Measurements from ENCODE around the gene ZNF681.

ZNF681 gene

GRCh38 chr19:23758187-23759074 lies at the start of gene ZNF681:
Gene ZNF681 (minus strand): TSS chr19:23758891. CDS start chr19:23758749, 142 bp downstream.
- H3K27me3 Mint-ChIP-seq: no peaks in the 10 kb centered on the region
- peak within 1 kb of the TSS; percentile 95 for H3K4me3 Mint-ChIP-seq
- peaks cover 5% of the 10 kb centered on the region for H3K9me3 Mint-ChIP-seq
- peaks cover 27% of the 10 kb centered on the region for H3K4me1 Mint-ChIP-seq
- peaks cover 12% of the 10 kb centered on the region for H3K36me3 Mint-ChIP-seq
- peak within 1 kb of the TSS; percentile 74 for H3K27ac Mint-ChIP-seq

GRCh38 chr19:23804676-23805075 lies 46.0 kb upstream of the ZNF681 start:
- Mint-ChIP-seq H3K4me3 (no peak overlapping the region), H3K27ac (no peak overlapping the region), H3K36me3 (peaks cover 11% of the 10 kb centered on the region), H3K4me1 (peaks cover 32% of the 10 kb centered on the region), H3K9me3 (no peaks in the 10 kb centered on the region), H3K27me3 (no peaks in the 10 kb centered on the region)

- H3K36me3 Mint-ChIP-seq: peaks cover 6% of the 10 kb centered on the region
- peaks cover 43% of the 10 kb centered on the region for H3K4me1 Mint-ChIP-seq
- no peaks in the 10 kb centered on the region for H3K27me3 Mint-ChIP-seq
- peaks cover 4% of the 10 kb centered on the region for H3K9me3 Mint-ChIP-seq
- H3K27ac Mint-ChIP-seq: peak overlapping the region; percentile 89
- H3K4me3 Mint-ChIP-seq: peak overlapping the region; percentile 60
Observed at GRCh38 chr19:23802290-23802689, 43.6 kb upstream of the ZNF681 start.

- peaks cover 6% of the 10 kb centered on the region for H3K36me3 Mint-ChIP-seq
- peak overlapping the region; percentile 89 for H3K27ac Mint-ChIP-seq
- no peaks in the 10 kb centered on the region for H3K27me3 Mint-ChIP-seq
- peaks cover 4% of the 10 kb centered on the region for H3K9me3 Mint-ChIP-seq
- peaks cover 43% of the 10 kb centered on the region for H3K4me1 Mint-ChIP-seq
- peak overlapping the region; percentile 60 for H3K4me3 Mint-ChIP-seq
Observed at GRCh38 chr19:23801803-23802202, 43.1 kb upstream of the ZNF681 start.

- H3K27ac Mint-ChIP-seq: peak overlapping the region; percentile 5
- peaks cover 11% of the 10 kb centered on the region for H3K36me3 Mint-ChIP-seq
Observed at GRCh38 chr19:23800868-23801267, 42.2 kb upstream of the ZNF681 start.

GRCh38 chr19:23800271-23800670 lies 41.6 kb upstream of the ZNF681 start:
- H3K9me3 Mint-ChIP-seq: peaks cover 4% of the 10 kb centered on the region
- H3K27me3 Mint-ChIP-seq: no peaks in the 10 kb centered on the region
- H3K4me1 Mint-ChIP-seq: peaks cover 43% of the 10 kb centered on the region
- H3K27ac Mint-ChIP-seq: peak overlapping the region; percentile 12
- H3K36me3 Mint-ChIP-seq: peaks cover 11% of the 10 kb centered on the region
- no peak overlapping the region for H3K4me3 Mint-ChIP-seq

More at GRCh38 chr19:23800868-23801267, 42.2 kb upstream of the ZNF681 start:
- Mint-ChIP-seq H3K4me1 (peaks cover 43% of the 10 kb centered on the region), H3K9me3 (peaks cover 4% of the 10 kb centered on the region), H3K27me3 (no peaks in the 10 kb centered on the region), H3K4me3 (no peak overlapping the region)

- peaks cover 8% of the 10 kb centered on the region for H3K36me3 Mint-ChIP-seq
- H3K27me3 Mint-ChIP-seq: no peaks in the 10 kb centered on the region
- H3K27ac Mint-ChIP-seq: peak overlapping the region; percentile 69
- peaks cover 4% of the 10 kb centered on the region for H3K9me3 Mint-ChIP-seq
- H3K4me3 Mint-ChIP-seq: peak overlapping the region; percentile 79
- H3K4me1 Mint-ChIP-seq: peaks cover 43% of the 10 kb centered on the region
Observed at GRCh38 chr19:23799321-23799720, 40.6 kb upstream of the ZNF681 start.

GRCh38 chr19:23795462-23795861 lies 36.8 kb upstream of the ZNF681 start:
- Mint-ChIP-seq H3K27ac (no peak overlapping the region), H3K4me3 (no peak overlapping the region), H3K4me1 (peaks cover 18% of the 10 kb centered on the region), H3K9me3 (peaks cover 4% of the 10 kb centered on the region), H3K36me3 (peaks cover 7% of the 10 kb centered on the region), H3K27me3 (no peaks in the 10 kb centered on the region)

- H3K27ac Mint-ChIP-seq: peak overlapping the region; percentile 30
- no peak overlapping the region for H3K4me3 Mint-ChIP-seq
- no peaks in the 10 kb centered on the region for H3K27me3 Mint-ChIP-seq
- H3K9me3 Mint-ChIP-seq: peaks cover 4% of the 10 kb centered on the region
- peaks cover 7% of the 10 kb centered on the region for H3K36me3 Mint-ChIP-seq
- no peaks in the 10 kb centered on the region for H3K4me1 Mint-ChIP-seq
Observed at GRCh38 chr19:23792784-23793183, 34.1 kb upstream of the ZNF681 start.

GRCh38 chr19:23790641-23791488 lies 32.2 kb upstream of the ZNF681 start:
- Mint-ChIP-seq H3K4me3 (no peak overlapping the region), H3K36me3 (no peaks in the 10 kb centered on the region), H3K9me3 (no peaks in the 10 kb centered on the region), H3K4me1 (no peaks in the 10 kb centered on the region), H3K27ac (no peak overlapping the region), H3K27me3 (no peaks in the 10 kb centered on the region)

GRCh38 chr19:23789246-23789645 lies 30.6 kb upstream of the ZNF681 start:
- no peak overlapping the region for H3K4me3 Mint-ChIP-seq
- no peaks in the 10 kb centered on the region for H3K36me3 Mint-ChIP-seq
- H3K27ac Mint-ChIP-seq: no peak overlapping the region
- H3K4me1 Mint-ChIP-seq: no peaks in the 10 kb centered on the region
- no peaks in the 10 kb centered on the region for H3K9me3 Mint-ChIP-seq
- no peaks in the 10 kb centered on the region for H3K27me3 Mint-ChIP-seq

- H3K36me3 Mint-ChIP-seq: no peaks in the 10 kb centered on the region
- H3K4me1 Mint-ChIP-seq: no peaks in the 10 kb centered on the region
- H3K4me3 Mint-ChIP-seq: no peak overlapping the region
- no peak overlapping the region for H3K27ac Mint-ChIP-seq
- H3K9me3 Mint-ChIP-seq: no peaks in the 10 kb centered on the region
- no peaks in the 10 kb centered on the region for H3K27me3 Mint-ChIP-seq
Observed at GRCh38 chr19:23788411-23788810, 29.7 kb upstream of the ZNF681 start.

GRCh38 chr19:23787106-23787505 lies 28.4 kb upstream of the ZNF681 start:
- Mint-ChIP-seq H3K4me1 (no peaks in the 10 kb centered on the region), H3K36me3 (peaks cover 4% of the 10 kb centered on the region), H3K4me3 (no peak overlapping the region), H3K9me3 (no peaks in the 10 kb centered on the region), H3K27me3 (no peaks in the 10 kb centered on the region), H3K27ac (no peak overlapping the region)

- no peaks in the 10 kb centered on the region for H3K4me1 Mint-ChIP-seq
- H3K27ac Mint-ChIP-seq: no peak overlapping the region
- no peaks in the 10 kb centered on the region for H3K9me3 Mint-ChIP-seq
- H3K4me3 Mint-ChIP-seq: no peak overlapping the region
- H3K36me3 Mint-ChIP-seq: peaks cover 4% of the 10 kb centered on the region
- no peaks in the 10 kb centered on the region for H3K27me3 Mint-ChIP-seq
Observed at GRCh38 chr19:23785982-23786381, 27.3 kb upstream of the ZNF681 start.

- Mint-ChIP-seq H3K4me1 (no peaks in the 10 kb centered on the region), H3K9me3 (no peaks in the 10 kb centered on the region), H3K36me3 (peaks cover 8% of the 10 kb centered on the region), H3K4me3 (no peak overlapping the region), H3K27me3 (no peaks in the 10 kb centered on the region), H3K27ac (no peak overlapping the region)
Observed at GRCh38 chr19:23784274-23784673, 25.6 kb upstream of the ZNF681 start.

- Mint-ChIP-seq H3K4me1 (no peaks in the 10 kb centered on the region), H3K9me3 (no peaks in the 10 kb centered on the region), H3K36me3 (peaks cover 8% of the 10 kb centered on the region), H3K27me3 (no peaks in the 10 kb centered on the region), H3K27ac (no peak overlapping the region), H3K4me3 (no peak overlapping the region)
Observed at GRCh38 chr19:23783636-23784035, 24.9 kb upstream of the ZNF681 start.

All from activated naive CD4-positive, alpha-beta T cell treated with anti-CD3 and anti-CD28 coated beads, Interleukin-2, amount 50 U/mL, for 24 hours (primary cell).